ENCODE results near the gene MLLT6.
A peak's percentile ranks its signal among the peaks of the same experiment; 100 is the strongest.

MLLT6 gene

GRCh38 chr17:38674749-38675615 is 30.1 kb upstream of the MLLT6 start, which contains the start of gene EPOP:
Gene EPOP, minus strand, starts transcription at chr17:38674957. Its CDS starts 462 bp downstream, at chr17:38674495.
- peak; percentile 81 for DNase-seq (ENCODE audit: low read depth, low spot score)

GRCh38 chr17:38676706-38677504 is 28.2 kb upstream of the MLLT6 start:
- peak; percentile 74 for DNase-seq (ENCODE audit: low read depth, low spot score)

DNA sequence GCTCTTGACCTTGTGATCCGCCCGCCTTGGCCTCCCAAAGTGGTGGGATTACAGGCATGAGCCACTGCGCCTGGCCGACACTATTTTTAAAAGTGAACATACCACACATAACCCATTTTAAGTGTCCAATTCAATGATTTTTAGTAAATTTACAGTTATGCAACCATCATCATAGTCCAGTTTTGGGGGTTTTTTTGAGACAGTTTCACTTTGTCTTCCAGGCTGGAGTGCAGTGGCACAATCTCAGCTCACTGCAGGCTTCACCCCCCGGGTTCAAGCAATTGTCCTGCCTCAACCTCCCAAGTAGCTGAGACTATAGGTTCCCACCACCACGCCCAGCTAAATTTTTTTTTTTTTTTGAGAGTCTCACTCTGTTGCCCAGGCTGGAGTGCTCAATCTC is 27.3 kb upstream of the MLLT6 start:
- no peak for DNase-seq (ENCODE audit: low read depth, low spot score)

DNA sequence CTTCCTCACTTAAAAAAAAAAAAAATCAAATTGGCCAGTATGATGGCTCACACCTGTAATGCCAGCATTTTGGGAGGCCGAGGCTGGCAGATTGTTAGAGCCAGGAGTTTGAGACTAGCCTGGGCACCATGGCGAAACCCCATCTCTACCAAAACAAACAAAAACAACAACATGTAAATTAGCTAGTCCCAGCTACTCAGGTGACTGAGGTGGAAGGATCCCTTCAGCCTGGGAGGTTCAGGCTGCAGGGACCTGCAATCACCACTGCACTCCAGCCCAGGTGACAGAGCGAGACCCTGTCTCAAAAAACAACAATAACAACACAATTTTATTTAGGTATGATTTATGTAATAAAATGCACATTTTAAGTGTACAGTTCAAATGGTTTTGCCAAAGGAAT is 24.0 kb upstream of the MLLT6 start:
- DNase-seq (ENCODE audit: low read depth, low spot score): no peak

DNA sequence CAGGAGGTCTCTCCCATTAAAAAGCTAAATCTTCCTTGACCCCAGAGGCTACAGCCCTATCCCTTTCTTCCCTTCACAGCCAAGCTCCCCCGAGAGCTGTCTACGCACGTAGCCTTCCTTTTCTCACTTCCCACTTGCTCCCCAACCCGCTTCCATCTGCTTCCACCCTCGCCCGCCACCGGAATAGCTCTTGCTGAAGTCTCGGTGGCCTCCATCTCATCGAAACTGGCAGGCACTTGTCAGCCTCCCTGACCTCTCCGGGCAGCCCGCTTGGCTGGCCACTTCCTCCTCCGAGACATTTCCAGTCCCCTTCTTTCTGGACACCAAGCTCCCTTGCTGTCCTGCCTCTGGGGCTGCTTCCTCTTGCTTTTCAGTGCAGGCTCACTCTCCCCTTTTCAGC is 19.6 kb upstream of the MLLT6 start:
- DNase-seq (ENCODE audit: low read depth, low spot score): no peak

DNA sequence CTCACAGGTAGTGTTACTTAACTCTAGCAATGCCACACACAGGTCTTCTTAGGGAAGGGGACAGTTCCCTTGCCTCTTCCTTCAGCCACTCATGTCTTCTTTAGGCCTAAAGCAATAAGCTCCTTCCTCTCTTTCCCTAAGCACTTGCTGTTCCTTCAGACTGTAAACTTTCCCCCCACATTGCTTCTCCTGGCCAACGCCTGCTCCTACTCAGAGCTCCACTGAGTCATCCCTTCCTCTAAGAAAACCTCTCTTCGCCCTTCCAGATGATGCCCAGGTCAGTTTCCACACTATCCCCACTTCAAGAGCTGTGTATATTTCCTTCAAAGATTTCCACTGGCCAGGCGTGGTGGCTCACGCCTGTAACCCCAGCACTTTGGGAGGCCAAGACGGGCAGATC is 17.8 kb upstream of the MLLT6 start:
- no peak for DNase-seq (ENCODE audit: low read depth, low spot score)

DNA sequence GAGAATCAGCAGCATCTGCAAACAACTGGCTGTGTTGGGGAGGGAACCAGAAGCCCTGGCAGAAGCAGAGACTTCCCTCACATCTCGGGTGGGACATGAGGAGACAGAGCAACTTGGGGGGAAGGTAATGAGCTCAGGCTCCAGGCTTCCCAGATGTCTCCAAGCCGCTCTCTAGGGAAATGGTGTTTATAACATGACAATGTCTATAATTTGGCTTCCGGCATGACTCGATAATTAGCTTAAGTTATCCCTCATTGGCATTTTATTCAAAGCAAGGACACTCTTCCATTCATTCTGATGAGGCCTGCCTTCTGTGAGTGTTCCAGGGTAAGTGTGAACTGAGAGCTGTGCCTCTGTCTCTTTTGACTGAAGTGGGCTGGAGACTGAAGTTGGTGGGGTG is 14.7 kb upstream of the MLLT6 start:
- no peak for DNase-seq (ENCODE audit: low read depth, low spot score)

DNA sequence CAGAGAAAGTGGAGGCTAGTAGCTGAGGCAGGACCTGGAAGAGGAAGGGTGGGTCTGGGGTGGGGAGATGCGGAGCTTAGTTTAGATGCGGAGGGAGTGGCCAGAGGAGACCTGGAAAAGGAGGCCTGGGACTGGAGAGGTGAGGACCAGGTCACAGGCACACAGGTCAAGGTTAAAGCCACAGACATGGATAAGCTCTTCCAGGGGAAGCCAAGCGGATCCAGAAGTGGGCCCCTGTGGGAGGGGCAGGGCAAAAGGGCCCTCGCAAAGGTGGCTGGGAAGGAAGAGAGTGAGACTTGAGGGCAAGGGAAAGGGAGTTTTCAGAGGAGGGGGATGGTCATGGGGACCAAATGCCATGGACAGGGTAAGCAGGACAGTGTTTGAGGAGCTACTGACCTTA is 13.9 kb upstream of the MLLT6 start:
- no peak for DNase-seq (ENCODE audit: low read depth, low spot score)

- no peak for DNase-seq (ENCODE audit: low read depth, low spot score)
These were observed 11.3 kb upstream of the MLLT6 start for GRCh38 chr17:38693700-38694329.

DNA sequence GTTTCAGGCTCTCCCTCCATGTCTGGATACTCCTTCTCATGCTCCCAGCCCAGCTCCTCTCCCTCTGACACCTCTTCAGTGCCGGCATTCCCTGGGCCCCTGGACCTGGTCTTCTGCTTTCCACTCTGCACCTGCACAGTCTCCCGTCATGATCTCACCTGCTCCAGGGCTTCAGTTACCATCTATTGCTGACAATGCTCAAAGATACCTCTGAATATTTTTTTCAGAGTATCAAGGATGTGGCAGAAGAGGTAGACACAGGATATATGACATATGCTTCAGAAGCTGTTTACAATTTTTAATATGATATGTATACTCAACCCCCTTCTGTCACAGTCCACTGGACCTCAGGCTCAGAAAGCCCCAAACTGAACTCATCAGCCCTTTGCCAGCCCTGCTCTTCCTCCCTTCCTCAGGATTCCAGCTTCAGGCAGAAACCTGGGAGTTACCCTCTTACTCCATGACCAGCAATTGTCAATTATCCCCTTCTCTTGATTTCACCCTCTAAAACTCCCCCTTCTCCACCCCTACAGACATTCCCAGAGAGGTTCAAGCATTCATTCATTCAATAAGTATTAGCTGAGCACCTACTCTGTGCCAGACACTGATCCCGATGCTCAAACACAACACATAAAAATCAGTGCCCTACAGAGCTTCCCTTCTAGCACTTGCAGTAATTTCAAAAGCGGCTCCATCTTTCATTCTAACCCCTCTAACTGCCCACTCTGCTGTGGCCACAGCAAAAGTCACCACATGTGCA is 7.8 kb upstream of the MLLT6 start:
- DNase-seq (ENCODE audit: low read depth, low spot score): no peak

DNA sequence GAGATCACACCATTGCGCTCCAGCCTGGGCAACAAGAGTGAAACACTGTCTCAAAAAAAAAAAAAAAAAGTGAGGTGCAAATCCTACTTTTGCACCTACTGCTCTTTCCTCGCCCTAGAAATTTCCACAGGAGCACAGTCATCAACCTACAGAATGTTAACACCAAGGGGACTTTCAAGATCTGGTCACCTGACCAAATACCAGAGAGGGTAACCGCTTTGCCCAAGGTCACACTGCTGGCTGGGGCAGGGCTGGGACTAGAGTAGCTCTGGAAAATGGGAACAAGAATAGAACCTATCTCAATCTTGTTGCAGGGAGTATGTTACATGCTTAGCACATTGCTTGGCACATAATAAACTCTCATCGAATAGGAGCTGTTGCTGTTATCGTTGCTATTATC is 6.3 kb upstream of the MLLT6 start:
- DNase-seq (ENCODE audit: low read depth, low spot score): no peak

GRCh38 chr17:38701504-38702165 is 3.4 kb upstream of the MLLT6 start:
- peak; percentile 70 for DNase-seq (ENCODE audit: low read depth, low spot score)

DNA sequence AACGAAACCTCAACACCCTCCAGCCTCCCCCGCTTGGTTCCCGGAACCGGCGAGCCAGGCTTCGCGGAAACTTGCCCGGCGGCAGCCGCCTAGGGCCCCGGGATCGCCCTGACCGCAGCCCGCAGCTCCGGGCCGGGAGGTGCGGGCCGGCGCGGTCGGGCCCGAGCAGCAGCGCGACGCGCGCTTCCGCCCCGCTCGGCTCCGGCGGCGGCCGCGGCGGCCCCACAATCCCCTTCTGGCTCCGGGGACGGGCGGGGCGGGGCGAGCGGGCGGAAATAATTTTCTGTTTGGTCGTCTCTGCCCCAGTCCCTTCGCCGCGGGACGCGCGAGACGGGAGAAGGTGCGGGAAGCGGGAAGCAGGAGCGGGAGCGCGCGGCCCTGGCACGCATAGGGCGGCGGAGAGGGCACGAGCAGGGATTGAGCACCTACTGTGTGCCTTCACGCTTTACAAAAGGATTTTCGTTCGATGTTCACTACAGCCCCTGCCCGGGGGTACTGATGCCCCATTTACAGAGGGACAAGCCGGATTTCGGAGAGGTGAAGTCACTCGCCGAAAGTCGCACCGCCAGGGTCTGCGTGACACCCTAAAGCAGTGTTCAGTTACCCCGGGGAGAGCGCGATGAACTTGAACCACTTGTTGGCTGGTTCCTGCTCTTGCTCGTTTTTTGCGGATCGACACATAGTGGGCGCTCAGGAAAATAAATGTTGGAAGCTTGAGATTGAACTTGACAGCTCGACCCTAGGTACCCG is 2.7 kb upstream of the MLLT6 start:
- peak; percentile 56 for DNase-seq (ENCODE audit: low read depth, low spot score)

GRCh38 chr17:38702916-38703741 is 1.9 kb upstream of the MLLT6 start:
- DNase-seq (ENCODE audit: low read depth, low spot score): no peak

DNA sequence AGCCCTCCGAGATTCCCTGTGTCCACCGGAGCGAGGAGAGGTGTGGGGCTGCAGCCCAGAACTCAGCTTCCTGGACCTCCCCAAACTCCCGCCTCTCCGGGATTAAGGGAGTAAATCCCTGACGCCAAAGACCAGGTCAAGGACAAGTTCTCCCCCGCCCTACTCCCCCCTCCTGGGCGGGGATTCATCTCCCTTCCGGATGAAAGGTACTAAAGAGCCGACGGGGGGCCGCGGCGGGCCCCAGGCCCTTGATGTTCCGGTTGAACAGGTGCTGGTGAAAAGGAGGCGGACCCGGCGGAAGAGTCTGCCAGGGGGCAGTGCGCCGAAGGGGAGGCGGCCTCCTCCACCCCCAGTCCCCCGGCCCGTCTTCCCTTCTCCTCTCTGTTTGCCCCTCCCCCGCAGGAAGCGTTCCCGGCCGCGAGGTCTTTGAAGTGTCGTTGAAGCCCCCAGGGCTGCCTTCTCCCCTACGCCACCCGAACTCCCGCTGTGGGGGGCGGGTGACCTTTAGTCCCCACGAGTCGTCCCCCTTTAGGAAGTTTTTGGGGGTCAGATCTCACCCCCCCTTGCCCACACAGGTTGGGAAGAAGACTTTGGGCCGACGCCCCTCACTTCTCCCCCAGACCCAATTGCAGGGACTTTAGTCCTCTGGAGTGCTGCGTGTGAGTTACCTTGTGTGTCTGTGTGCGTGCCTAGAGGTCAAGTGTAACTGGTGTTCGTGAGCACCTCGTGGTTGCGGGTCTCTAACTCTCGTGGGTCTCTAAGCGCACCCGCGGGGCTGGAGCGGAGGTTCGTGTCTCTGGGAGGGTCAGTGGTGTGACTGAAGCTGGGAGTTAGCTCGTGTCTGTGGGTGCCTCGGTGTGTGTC is 1.1 kb upstream of the MLLT6 start:
- peak; percentile 71 for DNase-seq (ENCODE audit: low read depth, low spot score)

DNA sequence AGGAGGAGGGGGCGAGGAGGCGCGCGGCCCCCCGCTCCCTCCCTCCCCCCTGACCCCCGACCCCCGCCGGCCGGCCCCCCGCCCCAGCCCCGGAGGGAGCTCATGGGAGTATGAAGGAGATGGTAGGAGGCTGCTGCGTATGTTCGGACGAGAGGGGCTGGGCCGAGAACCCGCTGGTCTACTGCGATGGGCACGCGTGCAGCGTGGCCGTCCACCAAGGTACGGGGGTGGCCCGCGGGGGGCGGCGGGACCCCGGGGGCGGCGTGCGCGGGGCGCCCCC is 390 bp downstream of the MLLT6 start:
- no peak for DNase-seq (ENCODE audit: low read depth, low spot score)

DNA sequence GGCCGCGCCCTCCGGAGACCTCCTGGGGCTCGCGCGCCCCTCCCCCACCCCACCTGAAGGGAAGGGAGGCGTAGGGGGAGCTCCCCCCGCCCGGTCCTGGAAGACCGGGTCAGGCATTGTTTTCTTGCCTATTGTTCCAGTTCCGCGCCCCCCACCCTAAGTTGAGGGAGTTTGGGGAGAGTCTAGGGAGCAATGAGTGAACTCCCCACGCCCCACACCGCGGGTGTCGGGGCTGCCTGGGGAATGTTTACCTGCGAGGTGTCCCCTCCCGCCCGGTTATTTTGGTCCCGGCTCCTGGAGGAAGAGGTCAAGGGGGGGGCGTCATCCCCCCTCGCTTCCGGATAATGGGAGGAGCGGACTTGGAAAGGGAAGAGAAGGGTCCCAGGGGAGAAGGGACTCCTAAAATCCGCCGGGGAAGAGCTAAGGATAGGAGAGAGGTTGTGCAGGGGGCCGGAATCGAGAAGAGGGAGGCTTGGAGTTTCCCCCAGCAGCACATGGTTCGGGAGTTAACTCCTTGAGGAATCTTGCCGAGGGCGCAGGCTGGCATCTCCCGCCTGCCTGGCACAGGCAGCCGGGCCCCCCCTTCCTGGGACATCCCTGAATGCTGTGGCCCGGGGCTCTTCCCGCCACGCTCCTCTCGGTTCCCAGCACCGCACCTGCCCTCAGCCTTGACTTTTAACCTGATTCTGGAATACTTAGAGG is 881 bp downstream of the MLLT6 start:
- DNase-seq (ENCODE audit: low read depth, low spot score): no peak
